Hematopoietic multipotent progenitor cell (in vitro differentiated cells): ENCODE measurements around the gene PRKCB. TPM values are rescaled to one million over a fixed set of nuclear protein-coding genes. Genes with fewer than 3 reads are reported as not detected.

Experiments
- small RNA-seq: library from RNA; depleted of rRNA; stranded (forward); fragments of <200 nt; gene quantifications from one replicate; pipeline ENCODE3, GENCODE V24; 2012
- total RNA-seq: library from RNA; depleted of rRNA; stranded (reverse); fragments of >200 nt; gene quantifications from one replicate; pipeline ENCODE4 v1.2.3, GENCODE V29; 2012

The PRKCB gene
- total RNA-seq, 1 donor, result 71.6 TPM

Small RNA genes lying within 50 kb of the gene (small RNA-seq; reads per million reads assigned to genes)
- gene MIR1273H, result not detected

Other genes starting within 250 kb of the PRKCB start
- 84.6 TPM for gene NDUFAB1, start 239.7 kb upstream of the PRKCB start, total RNA-seq
- gene PALB2, start 194.7 kb upstream of the PRKCB start, total RNA-seq, result 5.1 TPM
- gene DCTN5, start 194.5 kb upstream of the PRKCB start, total RNA-seq, result 37.4 TPM
- 3.0 TPM for gene PLK1, start 157.1 kb upstream of the PRKCB start, total RNA-seq
- 0.54 TPM for gene ERN2, start 122.8 kb upstream of the PRKCB start, total RNA-seq
- gene CHP2, start 81.0 kb upstream of the PRKCB start, total RNA-seq, result not detected